HUES48 (cell line): Measurements from ENCODE around the gene RNF2.
"Not testable (repeated sequence)": the region's sequence is repeated elsewhere in the genome, so short reads cannot be mapped to it uniquely, and the experiment has no call there.

Experiments
- H3K27ac ChIP-seq: one replicate; pipeline ENCODE4 v1.7.0; 2013; ENCODE audit warnings: low read depth, low read length, inconsistent platforms
- H3K27me3 ChIP-seq: 2 replicates; pipeline ENCODE4 v1.6.1; 2013; ENCODE audit warnings: mild to moderate bottlenecking, low read length; ENCODE audit not compliant: control insufficient read depth, insufficient read depth
- H3K36me3 ChIP-seq: 2 replicates; pipeline ENCODE4 v1.6.1; 2013; ENCODE audit warnings: low read length; ENCODE audit not compliant: control insufficient read depth, insufficient read depth
- H3K4me1 ChIP-seq: 2 replicates; pipeline ENCODE4 v1.6.1; 2013; ENCODE audit warnings: mild to moderate bottlenecking, low read length; ENCODE audit not compliant: control insufficient read depth, insufficient read depth
- H3K4me3 ChIP-seq: 2 replicates; pipeline ENCODE4 v1.5.1; 2013; ENCODE audit warnings: mild to moderate bottlenecking, low read depth, low read length
- H3K9ac ChIP-seq: 2 replicates; pipeline ENCODE4 v1.6.1; 2013; ENCODE audit warnings: mild to moderate bottlenecking, low read depth, low read length, moderate library complexity
- H3K9me3 ChIP-seq: 2 replicates; pipeline ENCODE4 v1.6.1; 2013; ENCODE audit warnings: low read length; ENCODE audit not compliant: control insufficient read depth, insufficient read depth

Gene RNF2

DNA sequence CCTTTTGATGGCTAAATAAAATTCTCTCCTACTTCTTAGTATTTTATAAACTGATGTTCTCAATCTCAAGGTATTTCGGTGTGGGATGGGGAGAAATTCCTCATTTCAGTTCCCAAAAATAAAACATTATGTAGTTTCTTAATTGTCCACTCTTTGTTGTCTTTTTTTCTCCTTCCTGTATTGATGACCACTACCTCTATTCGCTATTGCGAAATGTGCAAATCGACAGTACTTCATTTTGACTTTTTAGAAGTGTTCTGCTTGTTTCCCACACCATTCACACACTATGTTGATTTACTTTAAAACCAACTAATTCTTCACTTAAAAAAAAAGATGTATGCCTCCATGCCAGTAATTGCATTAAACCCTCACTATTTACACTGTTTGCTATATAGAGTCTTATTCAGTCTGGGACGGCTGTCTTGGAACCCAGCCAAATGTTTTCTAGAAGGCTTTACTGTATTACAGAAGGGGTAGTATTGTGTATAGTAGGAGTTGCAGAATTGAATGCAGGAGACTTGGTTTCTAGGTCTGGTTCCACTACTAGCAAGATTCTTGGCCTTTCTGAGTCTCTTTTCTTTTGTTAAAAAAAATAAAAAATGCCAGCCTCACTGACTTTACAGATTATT, 5.6 kb downstream of the RNF2 start:
- H3K36me3 ChIP-seq = no peaks in the 10 kb centered on the region
- H3K9ac ChIP-seq = no peak overlapping the region
- H3K4me3 ChIP-seq = no peak overlapping the region
- H3K27me3 ChIP-seq = no peaks in the 10 kb centered on the region
- no peaks in the 10 kb centered on the region for H3K9me3 ChIP-seq
- H3K27ac ChIP-seq = no peak overlapping the region
- peaks cover 23% of the 10 kb centered on the region for H3K4me1 ChIP-seq

DNA sequence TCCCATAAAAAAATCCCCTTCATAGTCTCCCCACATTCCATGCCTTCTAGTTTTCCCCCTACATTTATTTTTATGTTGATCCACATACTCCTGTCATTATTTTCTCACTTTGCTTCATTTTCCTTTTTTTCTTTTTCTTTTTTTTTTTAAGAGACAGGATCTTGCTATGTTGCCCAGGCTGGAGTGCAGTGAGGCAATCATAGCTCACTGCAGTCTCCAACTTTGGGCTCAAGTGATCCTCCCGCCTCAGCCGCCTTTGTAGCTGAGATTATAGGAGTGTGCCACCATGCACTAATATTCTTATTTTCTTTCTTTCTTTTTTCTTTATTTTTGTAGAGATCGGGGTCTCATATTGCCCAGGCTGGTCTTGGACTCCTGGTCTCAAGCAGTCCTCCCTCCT, 7.8 kb downstream of the RNF2 start:
- Histone ChIP-seq H3K27me3 (no peaks in the 10 kb centered on the region), H3K27ac (no peak overlapping the region), H3K4me3 (no peak overlapping the region), H3K4me1 (peaks cover 10% of the 10 kb centered on the region), H3K9me3 (no peaks in the 10 kb centered on the region), H3K36me3 (no peaks in the 10 kb centered on the region), H3K9ac (no peak overlapping the region)

DNA sequence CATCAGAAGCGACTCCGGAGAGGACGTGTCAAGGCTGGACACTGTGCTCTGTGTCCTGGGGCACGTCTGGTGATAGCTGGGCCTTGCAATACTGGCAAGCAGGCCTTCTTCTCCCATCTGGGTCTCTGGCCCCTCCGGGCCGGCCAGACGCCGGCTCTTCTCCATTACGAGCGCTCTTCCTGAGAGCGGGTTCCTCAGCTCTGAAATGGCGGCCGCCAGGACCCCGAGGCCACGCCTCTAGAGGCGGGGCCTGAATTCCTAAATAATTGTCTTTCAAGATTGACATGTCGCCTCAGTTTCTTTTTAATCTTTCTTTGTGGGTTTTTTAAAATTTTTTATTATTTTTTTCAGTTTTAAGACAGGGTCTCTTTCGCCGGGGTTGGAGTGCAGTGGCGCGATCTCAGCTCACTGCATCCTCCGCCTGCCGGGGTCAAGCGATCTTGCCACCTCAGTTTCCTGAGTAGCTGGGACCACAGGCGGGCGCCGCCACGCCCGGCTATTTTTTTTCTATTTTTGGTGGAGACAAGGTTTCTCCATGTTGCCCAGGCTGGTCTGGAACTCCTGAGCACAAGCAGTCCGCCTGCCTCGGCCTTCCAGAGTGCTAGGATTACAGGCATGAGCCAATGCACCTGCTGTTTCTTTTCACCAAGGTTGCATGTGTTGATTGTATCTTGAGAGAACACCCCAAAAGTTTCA, 9.2 kb downstream of the RNF2 start:
- Histone ChIP-seq H3K9ac (no peak overlapping the region), H3K36me3 (no peaks in the 10 kb centered on the region), H3K27ac (no peak overlapping the region), H3K9me3 (no peaks in the 10 kb centered on the region), H3K27me3 (no peaks in the 10 kb centered on the region), H3K4me3 (no peak overlapping the region), H3K4me1 (peaks cover 9% of the 10 kb centered on the region)

DNA sequence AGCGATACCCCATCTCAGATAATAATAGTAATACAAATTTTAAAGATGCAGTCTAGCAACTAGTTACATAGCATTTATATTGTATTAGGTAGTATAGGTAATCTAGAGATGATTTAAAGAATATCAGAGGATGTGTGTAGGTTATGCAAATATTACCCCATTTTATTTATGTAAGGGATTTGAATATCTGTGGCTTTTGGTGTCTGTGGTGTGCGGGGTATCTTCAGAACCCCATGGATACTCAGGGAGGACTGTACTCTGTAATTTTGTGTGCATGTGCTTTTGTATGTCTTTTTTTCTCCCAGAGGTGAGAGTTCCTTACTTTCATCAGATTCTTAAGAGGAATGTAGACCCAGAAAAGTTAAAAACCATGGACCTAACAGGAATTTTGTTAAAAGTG, 12.8 kb downstream of the RNF2 start:
- H3K27ac ChIP-seq = no peak overlapping the region
- H3K36me3 ChIP-seq = no peaks in the 10 kb centered on the region

DNA sequence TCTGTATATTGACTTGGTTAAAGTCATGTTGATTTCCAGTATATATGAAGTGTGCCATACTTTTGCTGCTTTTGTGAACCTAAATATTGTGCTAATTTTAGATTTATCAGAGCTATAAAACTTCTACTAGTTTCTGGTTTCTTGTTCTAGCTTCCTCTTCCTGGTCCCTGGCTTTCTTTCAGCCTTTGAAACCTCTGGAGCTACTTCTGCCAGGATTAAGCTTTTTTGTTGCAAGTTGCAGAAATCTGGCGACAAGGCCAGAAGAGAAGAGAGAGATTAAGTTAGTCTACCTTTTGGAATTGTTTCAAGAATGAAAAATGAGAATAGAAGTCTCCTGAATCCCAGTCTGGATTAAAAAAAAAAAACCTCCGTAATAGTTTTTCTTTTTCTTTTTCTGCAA, 13.5 kb downstream of the RNF2 start:
- H3K9ac ChIP-seq = no peak overlapping the region
- H3K9me3 ChIP-seq = no peaks in the 10 kb centered on the region
- no peaks in the 10 kb centered on the region for H3K27me3 ChIP-seq

More for the DNA sequence above, 12.8 kb downstream of the RNF2 start:
- peaks cover 9% of the 10 kb centered on the region for H3K4me1 ChIP-seq
- no peaks in the 10 kb centered on the region for H3K27me3 ChIP-seq
- H3K9ac ChIP-seq = no peak overlapping the region
- no peak overlapping the region for H3K4me3 ChIP-seq
- H3K9me3 ChIP-seq = no peaks in the 10 kb centered on the region

DNA sequence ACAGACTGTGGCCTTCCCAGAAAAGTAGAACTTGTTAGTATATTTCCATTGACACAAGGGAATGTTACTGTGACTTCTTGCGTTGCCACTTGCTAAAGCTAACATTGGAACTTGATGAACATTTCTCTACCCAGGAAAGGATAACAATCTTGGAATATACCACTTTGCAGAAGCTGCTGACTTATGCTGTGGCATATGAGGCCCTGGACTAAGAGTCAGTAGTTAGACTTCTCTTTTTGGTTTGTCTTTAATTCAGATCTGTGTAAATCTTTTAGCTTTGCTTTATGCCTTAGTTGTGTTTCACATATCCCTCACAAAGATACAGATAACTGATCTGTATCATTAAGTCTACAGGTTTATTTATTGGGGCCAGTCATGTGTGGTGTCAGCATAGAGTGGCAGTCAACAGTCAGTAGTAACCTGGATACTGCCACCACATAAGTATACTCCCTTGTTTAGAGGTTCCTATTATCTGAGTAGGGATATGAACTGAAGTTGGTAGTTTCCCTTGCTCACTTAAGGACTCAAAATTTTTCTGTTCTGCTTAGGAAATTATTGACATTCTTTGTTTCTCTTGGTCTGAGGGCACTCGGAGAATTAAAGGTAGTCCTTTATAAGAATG, 14.7 kb downstream of the RNF2 start:
- no peak overlapping the region for H3K27ac ChIP-seq
- H3K27me3 ChIP-seq = no peaks in the 10 kb centered on the region
- peaks cover 9% of the 10 kb centered on the region for H3K4me1 ChIP-seq
- H3K36me3 ChIP-seq = no peaks in the 10 kb centered on the region
- no peaks in the 10 kb centered on the region for H3K9me3 ChIP-seq
- no peak overlapping the region for H3K9ac ChIP-seq
- H3K4me3 ChIP-seq = no peak overlapping the region

More for the DNA sequence above, 13.5 kb downstream of the RNF2 start:
- no peak overlapping the region for H3K4me3 ChIP-seq
- no peak overlapping the region for H3K27ac ChIP-seq
- H3K36me3 ChIP-seq = no peaks in the 10 kb centered on the region
- H3K4me1 ChIP-seq = peaks cover 9% of the 10 kb centered on the region

DNA sequence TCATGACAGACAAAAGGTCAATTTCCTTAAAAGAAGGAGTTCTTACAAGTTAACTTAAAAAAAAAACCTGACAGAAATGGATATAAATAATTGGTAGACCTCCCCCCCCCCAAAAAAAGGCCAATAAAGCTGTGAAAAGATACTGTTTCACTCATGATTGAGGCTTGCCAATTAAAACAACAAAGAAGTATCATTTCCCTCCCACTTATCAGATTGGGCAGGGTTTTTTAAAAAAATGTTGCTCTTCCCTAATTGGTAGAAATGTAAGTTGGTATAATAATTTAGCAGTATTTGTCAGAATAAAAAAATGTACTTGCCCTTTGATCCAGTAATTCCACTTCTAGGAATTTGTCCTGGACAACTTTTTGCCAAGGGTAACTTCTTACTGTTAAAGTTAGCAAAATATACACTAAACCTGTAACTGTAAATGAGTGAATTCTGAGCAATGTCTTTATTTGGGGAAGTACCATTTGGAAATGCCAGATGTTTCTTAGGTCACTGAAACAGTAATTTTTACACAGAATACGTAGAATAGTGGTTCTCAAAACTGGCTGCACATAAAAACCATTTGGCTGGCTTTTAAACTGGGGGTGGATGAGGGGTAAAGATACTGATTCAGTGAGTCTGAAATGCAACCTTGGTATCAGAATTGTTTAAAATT, 17.5 kb downstream of the RNF2 start:
- H3K4me1 ChIP-seq = peaks cover 14% of the 10 kb centered on the region
- H3K9me3 ChIP-seq = no peaks in the 10 kb centered on the region
- H3K27me3 ChIP-seq = no peaks in the 10 kb centered on the region
- H3K27ac ChIP-seq = no peak overlapping the region
- H3K4me3 ChIP-seq = no peak overlapping the region
- no peak overlapping the region for H3K9ac ChIP-seq
- no peaks in the 10 kb centered on the region for H3K36me3 ChIP-seq

DNA sequence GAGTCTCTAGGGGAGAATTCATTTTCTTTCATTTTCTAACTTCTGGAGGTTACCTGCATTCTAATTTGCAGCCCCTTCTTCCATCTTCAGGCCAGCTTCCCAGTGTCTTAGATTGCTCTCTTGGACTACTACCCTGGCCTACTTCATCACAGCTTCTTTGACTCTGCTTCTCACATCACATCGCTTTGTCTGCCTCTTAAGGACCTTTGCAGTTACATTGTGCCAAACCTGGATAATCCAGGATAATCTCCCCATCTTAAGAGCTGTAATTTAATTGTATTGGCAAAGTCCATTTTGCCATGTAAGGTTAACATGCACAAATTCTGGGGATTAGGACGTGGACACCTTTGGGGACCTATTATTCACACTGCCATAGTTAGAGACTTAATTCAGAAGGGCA, 18.4 kb downstream of the RNF2 start:
- no peaks in the 10 kb centered on the region for H3K36me3 ChIP-seq
- no peak overlapping the region for H3K27ac ChIP-seq
- H3K9me3 ChIP-seq = no peaks in the 10 kb centered on the region
- H3K27me3 ChIP-seq = no peaks in the 10 kb centered on the region
- peaks cover 11% of the 10 kb centered on the region; the same call in 1 of the 2 replicates for H3K4me1 ChIP-seq
- no peak overlapping the region for H3K9ac ChIP-seq
- no peak overlapping the region for H3K4me3 ChIP-seq

DNA sequence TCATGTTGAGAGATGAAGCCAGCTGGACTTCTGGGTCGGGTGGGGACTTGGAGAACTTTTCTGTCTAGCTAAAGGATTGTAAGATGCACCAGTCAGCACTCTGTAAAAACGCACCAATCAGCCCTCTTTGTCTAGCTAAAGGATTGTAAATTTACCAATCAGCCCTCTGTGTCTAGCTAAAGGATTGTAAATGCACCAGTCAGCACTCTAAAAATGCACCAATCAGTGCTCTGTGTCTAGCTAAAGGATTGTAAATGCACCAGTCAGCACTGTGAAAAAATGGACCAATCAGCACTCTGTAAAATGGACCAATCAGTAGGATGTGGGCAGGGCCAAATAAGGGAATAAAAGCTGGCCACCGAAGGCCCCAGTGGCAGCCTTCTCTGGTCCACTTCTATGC, 19.6 kb downstream of the RNF2 start:
- not testable (repeated sequence) for H3K36me3 ChIP-seq, H3K9me3 ChIP-seq, H3K9ac ChIP-seq, H3K4me3 ChIP-seq, H3K27ac ChIP-seq, H3K27me3 ChIP-seq
- peaks cover 15% of the 10 kb centered on the region; the same call in 1 of the 2 replicates for H3K4me1 ChIP-seq

DNA sequence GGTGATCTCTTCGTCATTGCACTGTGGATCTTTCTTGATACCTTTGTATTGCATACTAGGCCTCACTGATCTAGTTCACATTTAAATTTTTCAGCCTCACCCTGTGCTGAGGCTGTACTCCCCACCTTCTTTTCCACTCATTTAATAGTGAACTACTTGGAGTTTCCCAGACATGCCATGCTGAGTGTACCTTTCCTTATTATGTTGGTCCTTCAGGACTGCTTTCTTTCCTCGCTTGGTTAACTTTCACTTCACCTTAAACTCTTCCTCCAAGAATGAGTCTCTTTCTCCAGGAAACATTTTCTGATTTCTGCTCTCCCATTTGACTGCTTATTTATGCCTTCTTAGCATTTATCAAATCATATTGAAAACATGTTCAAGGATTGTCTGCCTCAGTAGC, 20.8 kb downstream of the RNF2 start:
- Histone ChIP-seq H3K27ac (no peak overlapping the region), H3K9me3 (no peaks in the 10 kb centered on the region), H3K27me3 (no peaks in the 10 kb centered on the region)

DNA sequence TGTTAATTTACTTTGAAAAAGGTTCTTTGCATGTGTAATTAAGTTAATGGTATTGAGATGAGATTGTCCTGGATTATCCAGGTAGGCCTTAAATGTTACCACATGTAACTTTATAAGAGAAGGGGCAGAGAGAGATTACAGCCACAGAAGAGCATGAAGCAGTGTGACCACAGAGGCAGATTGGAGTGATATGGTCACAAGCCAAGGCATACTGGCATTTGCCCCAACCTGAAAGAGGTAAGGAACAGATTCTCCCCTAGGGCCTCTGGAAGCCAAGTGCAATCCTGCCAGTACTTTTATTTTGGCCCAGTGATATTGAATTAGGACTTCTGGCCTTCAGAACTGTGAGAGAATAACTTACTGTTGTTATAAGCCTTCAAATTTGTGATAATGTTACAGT, 23.0 kb downstream of the RNF2 start:
- no peak overlapping the region for H3K9ac ChIP-seq
- H3K4me3 ChIP-seq = no peak overlapping the region
- H3K4me1 ChIP-seq = peaks cover 30% of the 10 kb centered on the region
- no peaks in the 10 kb centered on the region for H3K36me3 ChIP-seq
- no peaks in the 10 kb centered on the region for H3K27me3 ChIP-seq
- H3K27ac ChIP-seq = no peak overlapping the region
- H3K9me3 ChIP-seq = no peaks in the 10 kb centered on the region

More for the DNA sequence above, 20.8 kb downstream of the RNF2 start:
- no peak overlapping the region for H3K9ac ChIP-seq
- peaks cover 24% of the 10 kb centered on the region for H3K4me1 ChIP-seq
- no peak overlapping the region for H3K4me3 ChIP-seq
- H3K36me3 ChIP-seq = no peaks in the 10 kb centered on the region
